Sigmoid colon (tissue), 7 donors: ENCODE data around the gene LUZP2. TPM values are rescaled to one million over a fixed set of nuclear protein-coding genes. Genes with fewer than 3 reads are reported as not detected.

ENCODE experiments used
- DNase-seq: peaks from one replicate; pipeline ENCODE4 v3.0.0-alpha.2; 2019
- H3K27ac ChIP-seq, 4 donors: fragments of 200-600 bp; sonication (generic); one replicate each; pipeline ENCODE4 v1.5.1; 2016 to 2019; ENCODE audit warnings: mild to moderate bottlenecking in 1 of 4
- H3K27me3 ChIP-seq, 3 donors: fragments of 200-600 bp; sonication (generic); one replicate each; pipeline ENCODE4 v1.5.1; 2019; ENCODE audit warnings: mild to moderate bottlenecking in 1 of 3
- H3K36me3 ChIP-seq, 4 donors: fragments of 200-600 bp; sonication (generic); one replicate each; pipeline ENCODE4 v1.5.1; 2016 to 2019
- H3K4me1 ChIP-seq, 4 donors: fragments of 200-600 bp; sonication (generic); one replicate each; pipeline ENCODE4 v1.5.1; 2017 to 2019
- H3K4me3 ChIP-seq, 4 donors: fragments of 200-600 bp; sonication (generic); one replicate each; pipeline ENCODE4 v1.5.1; 2017 to 2019; ENCODE audit warnings: mild to moderate bottlenecking in 2 of 4, moderate library complexity in 1 of 4
- H3K9me3 ChIP-seq, 4 donors: fragments of 200-600 bp in 3 of 4; sonication (generic) in 3 of 4; one replicate each; pipeline versions ENCODE4 v1.5.1 to v1.6.1; 2013 to 2019
- EP300 ChIP-seq, 4 donors: sonication (generic); formaldehyde crosslinking; IDR thresholded peaks; one replicate each; pipeline ENCODE4 v1.6.1; 2017; ENCODE audit warnings: antibody characterized with exemption in 4 of 4
- POLR2A ChIP-seq, 2 donors: fragments of 450-650 bp; IDR thresholded peaks; one replicate each; pipeline ENCODE4 v1.6.1; 2016; ENCODE audit warnings: antibody characterized with exemption in 2 of 2, mild to moderate bottlenecking in 2 of 2, moderate library complexity in 2 of 2
- POLR2AphosphoS5 ChIP-seq, 4 donors: sonication (generic); formaldehyde crosslinking; IDR thresholded peaks; one replicate each; pipeline ENCODE4 v1.6.1; 2017; ENCODE audit warnings: antibody characterized with exemption in 4 of 4
- WGBS, 2 donors: extraction: QIAGEN DNeasy Blood & Tissue Kit; methylation state at CpG; one replicate each; pipeline ENCODE4 v1.1.7; 2013; 5-methylcytosine and 5-hydroxymethylcytosine counted together
- intact Hi-C: fragments of 100-400 bp; cut with DNase I; formaldehyde crosslinking; loops from one replicate; pipeline ENCODE4 v1.15.1; 2023
- polyA plus RNA-seq, 3 donors: library from polyadenylated mRNA; stranded (reverse); fragments of 200-250 nt; gene quantifications; one replicate each; pipeline ENCODE4 v1.2.3, GENCODE V29; 2013
- total RNA-seq, 4 donors: library from RNA; depleted of rRNA; stranded (reverse); fragments of >200 nt; gene quantifications; one replicate each; pipeline ENCODE4 v1.1.0, GENCODE V29; 2016
- TF ChIP-seq, protein P1 (sequence below), 4 experiments: fragments of 450-650 bp in 3 of 4; fragments of 200-600 bp in 1 of 4; IDR thresholded peaks; one replicate each; pipeline ENCODE4 v1.5.1; 2016 to 2019; ENCODE audit warnings: antibody characterized with exemption in 4 of 4, mild to moderate bottlenecking in 3 of 4, moderate library complexity in 2 of 4
- donor health status: healthy with polysubstance abuse.
- donor health status: Bipolar disorder and iron deficiency.
- donor health status: healthy.

LUZP2 gene
- total and polyA plus RNA-seq, 7 donors = 0.16 to 2.1 (median 0.83) TPM

DNA sequence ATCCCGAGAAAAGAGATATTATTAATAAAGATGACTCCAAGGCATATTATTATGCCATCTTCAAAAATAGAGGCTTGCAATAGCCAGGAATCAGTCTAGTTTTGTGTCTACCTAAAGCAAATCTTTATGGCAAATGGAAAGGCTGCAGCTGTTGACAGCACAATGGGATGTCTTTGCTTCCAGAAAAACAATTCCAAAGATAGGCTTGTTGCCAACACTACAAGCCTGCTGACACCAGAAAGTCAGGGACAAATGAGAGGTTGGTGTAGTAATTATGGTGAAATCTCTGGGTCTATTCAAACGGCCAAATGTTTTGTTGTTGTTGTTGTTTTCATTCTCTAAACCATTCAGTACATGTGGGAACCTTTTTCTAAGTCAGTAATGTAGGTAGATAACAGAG, 101.8 kb downstream of the LUZP2 start:
- H3K4me1 ChIP-seq = no peaks in the 10 kb centered on the region
- no peaks in the 10 kb centered on the region for H3K27me3 ChIP-seq
- intact Hi-C loops = no loop called here
- DNase-seq = no peak
- H3K36me3 ChIP-seq = no peaks in the 10 kb centered on the region
- WGBS, 2 donors = 46 to 59% methylated on average over 2 of the region's 2 CpGs
- no peaks in the 10 kb centered on the region for H3K9me3 ChIP-seq
- H3K4me3 ChIP-seq = no peak overlapping the region
- TF ChIP-seq POLR2AphosphoS5 (IDR thresholded peaks at IDR 0.05) (no peak), EP300 (IDR thresholded peaks at IDR 0.05) (no peak), POLR2A (IDR thresholded peaks at IDR 0.05) (no peak)
- TF ChIP-seq, protein P1, sequence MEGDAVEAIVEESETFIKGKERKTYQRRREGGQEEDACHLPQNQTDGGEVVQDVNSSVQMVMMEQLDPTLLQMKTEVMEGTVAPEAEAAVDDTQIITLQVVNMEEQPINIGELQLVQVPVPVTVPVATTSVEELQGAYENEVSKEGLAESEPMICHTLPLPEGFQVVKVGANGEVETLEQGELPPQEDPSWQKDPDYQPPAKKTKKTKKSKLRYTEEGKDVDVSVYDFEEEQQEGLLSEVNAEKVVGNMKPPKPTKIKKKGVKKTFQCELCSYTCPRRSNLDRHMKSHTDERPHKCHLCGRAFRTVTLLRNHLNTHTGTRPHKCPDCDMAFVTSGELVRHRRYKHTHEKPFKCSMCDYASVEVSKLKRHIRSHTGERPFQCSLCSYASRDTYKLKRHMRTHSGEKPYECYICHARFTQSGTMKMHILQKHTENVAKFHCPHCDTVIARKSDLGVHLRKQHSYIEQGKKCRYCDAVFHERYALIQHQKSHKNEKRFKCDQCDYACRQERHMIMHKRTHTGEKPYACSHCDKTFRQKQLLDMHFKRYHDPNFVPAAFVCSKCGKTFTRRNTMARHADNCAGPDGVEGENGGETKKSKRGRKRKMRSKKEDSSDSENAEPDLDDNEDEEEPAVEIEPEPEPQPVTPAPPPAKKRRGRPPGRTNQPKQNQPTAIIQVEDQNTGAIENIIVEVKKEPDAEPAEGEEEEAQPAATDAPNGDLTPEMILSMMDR (IDR thresholded peaks at IDR 0.05) = no peak
- no peak overlapping the region for H3K27ac ChIP-seq

DNA sequence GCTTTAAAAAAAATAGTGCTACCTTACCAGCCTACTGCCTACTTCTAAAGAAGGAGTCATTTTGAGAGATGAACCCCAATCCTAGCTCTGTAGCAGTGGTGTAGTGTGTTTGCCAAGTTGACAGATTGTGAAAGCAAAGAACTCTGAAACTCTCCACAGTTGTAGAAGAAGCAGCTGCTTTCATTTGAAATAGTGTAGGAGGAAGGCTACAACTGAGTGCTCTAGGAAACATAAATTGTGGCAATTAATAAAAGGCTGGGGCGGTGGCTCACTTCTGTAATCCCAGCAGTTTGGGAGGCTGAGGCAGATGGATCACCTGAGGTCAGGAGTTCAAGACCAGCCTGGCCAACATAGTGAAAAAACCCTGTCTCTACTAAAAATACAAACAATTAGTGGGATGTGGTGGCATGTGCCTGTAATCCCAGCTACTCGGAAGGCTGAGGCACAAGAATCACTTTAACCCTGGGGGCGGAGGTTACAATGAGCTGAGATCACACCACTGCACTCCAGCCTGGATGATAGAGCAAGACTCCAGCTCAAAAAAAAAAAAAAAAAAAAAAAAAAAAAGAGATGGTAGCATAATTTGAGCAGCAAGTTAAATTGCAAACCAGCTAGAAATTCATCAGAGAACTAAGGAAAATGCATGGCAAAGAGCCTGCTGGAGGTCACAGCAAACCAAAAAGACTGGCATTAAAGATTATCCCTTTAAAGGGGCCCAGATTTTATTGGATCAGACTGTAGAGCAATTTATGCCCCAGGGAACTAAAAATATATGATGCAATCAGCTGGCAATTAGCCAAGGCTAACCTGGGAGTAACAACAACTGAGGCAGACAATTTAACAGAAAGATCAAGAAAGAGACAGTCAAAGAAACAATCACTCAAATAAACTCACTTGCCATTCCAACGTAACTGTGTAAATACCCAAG, 112.6 kb downstream of the LUZP2 start:
- intact Hi-C loops = no loop called here
- WGBS, 2 donors = 87 to 93% methylated on average over 4 of the region's 4 CpGs
- no peaks in the 10 kb centered on the region for H3K27me3 ChIP-seq

DNA sequence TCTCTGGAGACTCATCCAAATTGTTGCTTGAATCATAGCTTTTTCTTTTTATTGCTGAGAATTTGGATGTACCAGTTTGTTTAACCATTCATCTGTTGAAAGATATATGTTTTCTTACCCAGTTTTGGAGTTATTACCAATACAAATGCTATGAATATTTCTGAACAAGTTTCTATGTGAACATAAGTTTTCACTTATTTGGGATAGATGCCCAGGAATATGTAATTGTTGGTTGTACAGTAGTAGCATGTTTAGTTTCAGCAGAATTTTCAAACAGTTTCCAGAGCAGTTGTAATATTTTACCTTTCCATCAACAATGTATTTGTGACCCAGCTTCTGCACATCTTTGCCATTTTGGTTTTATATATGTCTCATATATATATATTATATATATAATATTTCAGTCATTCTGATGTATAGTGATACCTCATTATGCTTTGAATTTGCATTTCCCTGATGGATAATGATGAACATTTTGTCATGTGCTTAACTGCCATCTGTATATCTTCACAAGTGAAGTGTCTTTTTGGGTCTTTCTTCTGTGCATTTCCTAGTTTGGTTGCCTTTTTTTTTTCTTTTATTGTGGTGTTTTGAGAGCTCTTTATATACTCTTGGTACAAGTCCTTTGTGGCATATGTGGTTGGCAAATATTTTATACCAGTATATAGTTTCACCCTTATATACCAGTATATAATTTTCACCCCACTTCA, 118.8 kb downstream of the LUZP2 start:
- no peak overlapping the region for H3K4me3 ChIP-seq

More for the DNA sequence above, 112.6 kb downstream of the LUZP2 start:
- H3K4me3 ChIP-seq = no peak overlapping the region
- no peak for TF ChIP-seq POLR2AphosphoS5 (IDR thresholded peaks at IDR 0.05)
- no peak for TF ChIP-seq EP300 (IDR thresholded peaks at IDR 0.05)
- DNase-seq = no peak
- no peaks in the 10 kb centered on the region for H3K9me3 ChIP-seq
- H3K36me3 ChIP-seq = no peaks in the 10 kb centered on the region
- no peaks in the 10 kb centered on the region for H3K4me1 ChIP-seq
- H3K27ac ChIP-seq = no peak overlapping the region

DNA sequence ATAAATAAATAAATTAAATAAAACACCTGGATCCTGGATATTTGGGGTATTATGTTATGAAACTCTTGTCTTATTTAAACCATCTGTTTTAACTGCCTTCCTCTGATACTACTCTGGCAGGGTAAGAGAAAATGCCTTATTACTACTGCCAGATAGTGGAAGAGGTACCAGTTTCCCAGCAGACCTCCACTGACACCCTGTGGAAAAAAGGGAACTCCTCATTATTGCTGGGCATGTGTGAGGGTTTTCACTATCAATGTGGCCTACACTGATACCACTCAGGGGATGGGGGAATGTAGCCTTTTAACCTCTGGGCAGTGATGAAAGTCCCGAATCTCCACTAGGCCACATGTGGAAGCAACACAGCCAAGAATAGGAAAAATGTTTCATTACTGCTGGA, 121.0 kb downstream of the LUZP2 start:
- H3K27me3 ChIP-seq = no peaks in the 10 kb centered on the region
- TF ChIP-seq, protein P1 (IDR thresholded peaks at IDR 0.05) = no peak
- no peak for TF ChIP-seq POLR2AphosphoS5 (IDR thresholded peaks at IDR 0.05)
- TF ChIP-seq EP300 (IDR thresholded peaks at IDR 0.05) = no peak
- TF ChIP-seq POLR2A (IDR thresholded peaks at IDR 0.05) = no peak
- WGBS, 2 donors = 92 to 97% methylated on average over 1 of the region's 1 CpG
- no peaks in the 10 kb centered on the region for H3K4me1 ChIP-seq
- intact Hi-C loops = no loop called here
- H3K4me3 ChIP-seq = no peak overlapping the region
- no peak overlapping the region for H3K27ac ChIP-seq
- H3K9me3 ChIP-seq = no peaks in the 10 kb centered on the region
- no peaks in the 10 kb centered on the region for H3K36me3 ChIP-seq
- no peak for DNase-seq

More for the DNA sequence above, 118.8 kb downstream of the LUZP2 start:
- intact Hi-C loops = no loop called here
- Histone ChIP-seq H3K4me1 (no peaks in the 10 kb centered on the region), H3K9me3 (no peaks in the 10 kb centered on the region), H3K27ac (no peak overlapping the region), H3K27me3 (no peaks in the 10 kb centered on the region), H3K36me3 (no peaks in the 10 kb centered on the region)
- DNase-seq = no peak
- TF ChIP-seq POLR2A (IDR thresholded peaks at IDR 0.05) (no peak), POLR2AphosphoS5 (IDR thresholded peaks at IDR 0.05) (no peak)
- TF ChIP-seq, protein P1 (IDR thresholded peaks at IDR 0.05) = no peak

DNA sequence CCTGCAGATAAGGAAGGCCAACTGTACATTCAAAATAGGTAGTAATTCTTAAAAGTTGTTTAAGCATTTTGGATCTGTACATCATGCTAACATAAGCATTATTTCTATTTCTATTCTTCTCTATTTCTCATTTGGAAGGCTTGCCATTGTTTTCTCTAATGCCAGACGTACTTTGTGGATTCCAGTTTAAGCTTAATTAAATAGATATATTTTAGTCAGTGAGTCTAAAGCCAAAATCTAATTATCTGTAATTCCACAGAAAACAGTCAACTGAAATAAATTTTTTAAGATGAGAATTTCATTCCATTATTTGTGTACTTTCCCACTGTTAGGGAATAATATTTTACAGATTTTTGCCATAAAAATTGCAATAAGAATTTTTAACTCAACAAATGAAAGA, 123.0 kb downstream of the LUZP2 start:
- no peak overlapping the region for H3K27ac ChIP-seq
- no peaks in the 10 kb centered on the region for H3K9me3 ChIP-seq
- no peaks in the 10 kb centered on the region for H3K27me3 ChIP-seq
- no peak for TF ChIP-seq EP300 (IDR thresholded peaks at IDR 0.05)
- TF ChIP-seq, protein P1 (IDR thresholded peaks at IDR 0.05) = no peak
- TF ChIP-seq POLR2AphosphoS5 (IDR thresholded peaks at IDR 0.05) = no peak
- TF ChIP-seq POLR2A (IDR thresholded peaks at IDR 0.05) = no peak
- no peak overlapping the region for H3K4me3 ChIP-seq
- intact Hi-C loops = no loop called here
- no peaks in the 10 kb centered on the region for H3K36me3 ChIP-seq
- H3K4me1 ChIP-seq = no peaks in the 10 kb centered on the region
- DNase-seq = no peak
- WGBS, 2 donors = 85 to 87% methylated on average over 1 of the region's 1 CpG
